Stimulated activated CD4-positive, alpha-beta T cell treated with anti-CD3 and anti-CD28 coated beads, Interleukin-1b, Interleukin-23, amount 100 ng/mL, for 4 hours (primary cell): ENCODE data around the gene TSHR.
"Not testable (repeated sequence)": the region's sequence is repeated elsewhere in the genome, so short reads cannot be mapped to it uniquely, and the experiment has no call there.

Experiments used
- DNase-seq, 2 donors: peaks; one replicate each; pipeline ENCODE4 v3.0.0-alpha.2; 2020; ENCODE audit warnings: low read depth in 2 of 2

Gene TSHR

GRCh38 chr14:80996049-80996901 is 40.9 kb downstream of the TSHR start:
- no peak for DNase-seq

GRCh38 chr14:81001447-81001846 is 46.0 kb downstream of the TSHR start:
- DNase-seq, result no peak

- no peak for DNase-seq
Measured at GRCh38 chr14:81004575-81004974, 49.2 kb downstream of the TSHR start.

GRCh38 chr14:81005540-81006228 is 50.3 kb downstream of the TSHR start:
- DNase-seq, result no peak

GRCh38 chr14:81006266-81006665 is 50.8 kb downstream of the TSHR start:
- DNase-seq, result no peak

- DNase-seq, result no peak
Measured at GRCh38 chr14:81007131-81007530, 51.7 kb downstream of the TSHR start.

- no peak for DNase-seq
Measured at GRCh38 chr14:81009346-81009745, 53.9 kb downstream of the TSHR start.

GRCh38 chr14:81018251-81018650 is 62.8 kb downstream of the TSHR start:
- DNase-seq, result no peak

- no peak for DNase-seq
Measured at GRCh38 chr14:81018684-81019083, 63.3 kb downstream of the TSHR start.

GRCh38 chr14:81019113-81019512 is 63.7 kb downstream of the TSHR start:
- DNase-seq, result not testable (repeated sequence)

GRCh38 chr14:81023095-81023710 is 67.8 kb downstream of the TSHR start:
- DNase-seq, result no peak

GRCh38 chr14:81028461-81028860 is 73.0 kb downstream of the TSHR start:
- no peak for DNase-seq

- no peak for DNase-seq
Measured at GRCh38 chr14:81031488-81031887, 76.1 kb downstream of the TSHR start.

- DNase-seq, result no peak
Measured at GRCh38 chr14:81033698-81034240, 78.3 kb downstream of the TSHR start.

GRCh38 chr14:81042438-81042837 is 87.0 kb downstream of the TSHR start:
- no peak for DNase-seq

GRCh38 chr14:81051547-81051946 is 96.1 kb downstream of the TSHR start:
- DNase-seq, result no peak

GRCh38 chr14:81054057-81054456 is 98.6 kb downstream of the TSHR start:
- not testable (repeated sequence) for DNase-seq

GRCh38 chr14:81055971-81056370 is 100.5 kb downstream of the TSHR start:
- no peak for DNase-seq

- DNase-seq, result no peak
Measured at GRCh38 chr14:81062380-81062779, 107.0 kb downstream of the TSHR start.

- no peak for DNase-seq
Measured at GRCh38 chr14:81062816-81063215, 107.4 kb downstream of the TSHR start.

GRCh38 chr14:81066672-81067071 is 111.3 kb downstream of the TSHR start:
- DNase-seq, result no peak

GRCh38 chr14:81067156-81067555 is 111.7 kb downstream of the TSHR start:
- no peak for DNase-seq
